Measurements from ENCODE around the gene PPP2R2D. TPM values are rescaled to one million over a fixed set of nuclear protein-coding genes. Genes with fewer than 3 reads are reported as not detected.

Gene PPP2R2D
- polyA plus RNA-seq, 1 donor (not counting 4 experiments of a cell fraction or from before 2014, with no cell fraction given) = 49.1 TPM

- Histone ChIP-seq H2AFZ (ENCODE audit: control insufficient read depth, low read length) (no peak overlapping the region), H3K27ac (ENCODE audit: control insufficient read depth, insufficient read depth, low read length) (no peak overlapping the region), H3K4me2 (ENCODE audit: control insufficient read depth, extremely low read depth, insufficient read depth, low read depth, low read length) (no peak overlapping the region), H3K4me1 (ENCODE audit: control insufficient read depth, extremely low read depth, insufficient read depth, low read length) (no peaks in the 10 kb centered on the region), H3K36me3 (ENCODE audit: control insufficient read depth in 2 of 2, extremely low read depth in 1 of 2, insufficient read depth in 2 of 2, low read length in 2 of 2) (no peaks in the 10 kb centered on the region), H3K27me3 (ENCODE audit: control insufficient read depth, extremely low read depth, insufficient read depth, low read length) (no peaks in the 10 kb centered on the region), H4K20me1 (ENCODE audit: control insufficient read depth, extremely low read depth, insufficient read depth, low read length) (no peaks in the 10 kb centered on the region), H3K9ac (ENCODE audit: control insufficient read depth, extremely low read depth, insufficient read depth, low read length) (no peak overlapping the region), H3K9me3 (ENCODE audit: control insufficient read depth, low read depth, low read length) (no peaks in the 10 kb centered on the region), H3K79me2 (ENCODE audit: control insufficient read depth, insufficient read depth, low read length) (no peaks in the 10 kb centered on the region), H3K4me3 (ENCODE audit: control insufficient read depth in 2 of 3, extremely low read depth in 1 of 3, insufficient read depth in 2 of 3, low read depth in 1 of 3, low read length in 3 of 3) (no peak overlapping the region), H3K9me1 (ENCODE audit: control insufficient read depth, extremely low read depth, insufficient read depth, low read length) (no peaks in the 10 kb centered on the region)
- dilution Hi-C loops (cut with MboI; ENCODE audit: extremely low pct_ligation_motif_present, low sequenced_read_pairs) = no loop called here
- FAIRE-seq (no peak), DNase-seq (ENCODE audit: low read depth, low spot score) (no peak)
- TF ChIP-seq EZH2 (IDR thresholded peaks at IDR 0.05; ENCODE audit: low read length) (no peak), CTCF (optimal IDR thresholded peaks at IDR 0.05 in 1 of 3, IDR thresholded peaks at IDR 0.05 in 1 of 3, conservative IDR thresholded peaks at IDR 0.05 in 1 of 3; ENCODE audit: extremely low read depth in 1 of 3, insufficient read depth in 2 of 3, low read length in 3 of 3) (no peak)
These were observed 45.1 kb upstream of the PPP2R2D start for GRCh38 chr10:131855461-131856401.

- Histone ChIP-seq H3K36me3 (ENCODE audit: control insufficient read depth in 2 of 2, extremely low read depth in 1 of 2, insufficient read depth in 2 of 2, low read length in 2 of 2) (no peaks in the 10 kb centered on the region), H3K9ac (ENCODE audit: control insufficient read depth, extremely low read depth, insufficient read depth, low read length) (no peak overlapping the region), H3K4me1 (ENCODE audit: control insufficient read depth, extremely low read depth, insufficient read depth, low read length) (no peaks in the 10 kb centered on the region), H3K4me3 (ENCODE audit: control insufficient read depth in 2 of 3, extremely low read depth in 1 of 3, insufficient read depth in 2 of 3, low read depth in 1 of 3, low read length in 3 of 3) (no peak overlapping the region), H3K27me3 (ENCODE audit: control insufficient read depth, extremely low read depth, insufficient read depth, low read length) (no peaks in the 10 kb centered on the region), H3K79me2 (ENCODE audit: control insufficient read depth, insufficient read depth, low read length) (no peaks in the 10 kb centered on the region), H3K27ac (ENCODE audit: control insufficient read depth, insufficient read depth, low read length) (no peak overlapping the region), H4K20me1 (ENCODE audit: control insufficient read depth, extremely low read depth, insufficient read depth, low read length) (no peaks in the 10 kb centered on the region), H3K9me3 (ENCODE audit: control insufficient read depth, low read depth, low read length) (no peaks in the 10 kb centered on the region), H3K4me2 (ENCODE audit: control insufficient read depth, extremely low read depth, insufficient read depth, low read depth, low read length) (no peak overlapping the region), H2AFZ (ENCODE audit: control insufficient read depth, low read length) (no peak overlapping the region), H3K9me1 (ENCODE audit: control insufficient read depth, extremely low read depth, insufficient read depth, low read length) (no peaks in the 10 kb centered on the region)
- no peak for TF ChIP-seq CTCF (optimal IDR thresholded peaks at IDR 0.05 in 1 of 3, IDR thresholded peaks at IDR 0.05 in 1 of 3, conservative IDR thresholded peaks at IDR 0.05 in 1 of 3; ENCODE audit: extremely low read depth in 1 of 3, insufficient read depth in 2 of 3, low read length in 3 of 3)
- no peak for TF ChIP-seq EZH2 (IDR thresholded peaks at IDR 0.05; ENCODE audit: low read length)
- DNase-seq (ENCODE audit: low read depth, low spot score) (no peak), FAIRE-seq (no peak)
- dilution Hi-C loops (cut with MboI; ENCODE audit: extremely low pct_ligation_motif_present, low sequenced_read_pairs) = no loop called here
These were observed 44.2 kb upstream of the PPP2R2D start for GRCh38 chr10:131856441-131857094.

Measured in keratinocyte (primary cell).